SK-N-SH (cell line): ENCODE results near the gene C1QTNF8. TPM values are rescaled to one million over a fixed set of nuclear protein-coding genes. Genes with fewer than 3 reads are reported as not detected.

Source experiments
- CTCF ChIA-PET: fragments of 300-600, 350-600 bp; formaldehyde crosslinking; extraction: SDS; loops from one replicate; lab custom pipeline; 2021; lab: Yijun Ruan, JAX
- POLR2A ChIA-PET: fragments of 350-600 bp; sonication (Branson Sonifier 250); formaldehyde crosslinking; extraction: SDS; loops from one replicate; lab custom pipeline; 2020; ENCODE audit warnings: antibody characterized with exemption, inconsistent platforms; lab: Yijun Ruan, JAX
- DNase-seq: peaks from one replicate; pipeline ENCODE4 v3.0.0; 2012
- H2AFZ ChIP-seq: fragments of 200-600 bp; sonication (generic); 2 replicates; pipeline ENCODE4 v1.8.1; 2016; ENCODE audit warnings: antibody characterized with exemption, mild to moderate bottlenecking, low read depth
- H3F3A ChIP-seq: fragments of 200-600 bp; sonication (generic); replicated peaks from 2 replicates; pipeline ENCODE3; 2016; ENCODE audit warnings: antibody characterized with exemption, mild to moderate bottlenecking; ENCODE audit not compliant: insufficient read depth
- H3K27ac ChIP-seq, 2 experiments: fragments of 200-500 bp in 1 of 2; fragments of 200-600 bp in 1 of 2; sonication (Bioruptor generic) in 1 of 2; sonication (generic), shearing (Covaris generic) in 1 of 2; 2 replicates each; pipeline versions ENCODE4 v1.5.1 to v1.6.1; 2014 to 2016; ENCODE audit warnings: low read depth in 2 of 2, inconsistent platforms in 1 of 2, low read length in 1 of 2, mild to moderate bottlenecking in 1 of 2, mixed read lengths in 1 of 2
- H3K27me3 ChIP-seq: fragments of 200-600 bp; sonication (generic), shearing (Covaris generic); 2 replicates; pipeline ENCODE4 v1.6.1; 2016; ENCODE audit warnings: mixed run types; ENCODE audit not compliant: insufficient read depth
- H3K36me3 ChIP-seq, 2 experiments: fragments of 200-500 bp in 1 of 2; fragments of 200-600 bp in 1 of 2; sonication (Bioruptor generic) in 1 of 2; sonication (generic) in 1 of 2; replicated peaks in 1 of 2; 2 replicates each; pipeline versions ENCODE3 to v1.5.1; 2014 to 2016; ENCODE audit warnings: low read length in 1 of 2, mild to moderate bottlenecking in 1 of 2; ENCODE audit not compliant: insufficient read depth in 2 of 2, control insufficient read depth in 1 of 2
- H3K4me1 ChIP-seq, 2 experiments: fragments of 200-500 bp in 1 of 2; fragments of 200-600 bp in 1 of 2; sonication (Bioruptor generic) in 1 of 2; sonication (generic), shearing (Covaris generic) in 1 of 2; 2 replicates each; pipeline versions ENCODE4 v1.5.1 to v1.6.1; 2014 to 2016; ENCODE audit warnings: low read depth in 1 of 2, low read length in 1 of 2, mixed run types in 1 of 2; ENCODE audit not compliant: insufficient read depth in 2 of 2, control insufficient read depth in 1 of 2
- H3K4me2 ChIP-seq: fragments of 200-600 bp; sonication (generic), shearing (Covaris generic); 2 replicates; pipeline ENCODE4 v1.6.1; 2017; ENCODE audit warnings: mixed run types
- H3K4me3 ChIP-seq, 2 experiments: fragments of 200-500 bp in 1 of 2; fragments of 200-600 bp in 1 of 2; sonication (Bioruptor generic) in 1 of 2; sonication (generic), shearing (Covaris generic) in 1 of 2; 2 replicates each; pipeline versions ENCODE4 v1.5.1 to v1.8.1; 2014 to 2016; ENCODE audit warnings: low read depth in 2 of 2, inconsistent platforms in 1 of 2, low read length in 1 of 2, mild to moderate bottlenecking in 1 of 2, mixed read lengths in 1 of 2, moderate library complexity in 1 of 2
- H3K79me2 ChIP-seq: fragments of 200-600 bp; sonication (generic); 2 replicates; pipeline ENCODE4 v1.8.1; 2017; ENCODE audit warnings: mild to moderate bottlenecking; ENCODE audit not compliant: insufficient read depth
- H3K9ac ChIP-seq: fragments of 200-600 bp; sonication (generic); 2 replicates; pipeline ENCODE4 v1.6.1; 2017; ENCODE audit warnings: mixed run types
- H3K9me2 ChIP-seq: fragments of 200-600 bp; sonication (generic); 2 replicates; pipeline ENCODE4 v1.6.1; 2017; ENCODE audit warnings: mixed run types
- H3K9me3 ChIP-seq: fragments of 200-600 bp; sonication (generic); 2 replicates; pipeline ENCODE4 v1.6.1; 2017; ENCODE audit warnings: mixed run types, mild to moderate bottlenecking, moderate library complexity
- H4K20me1 ChIP-seq: fragments of 200-600 bp; sonication (generic); 2 replicates; pipeline ENCODE4 v1.6.1; 2017; ENCODE audit warnings: mild to moderate bottlenecking, mixed run types; ENCODE audit not compliant: insufficient read depth
- CHD2 ChIP-seq: fragments of 150-350 bp; IDR thresholded peaks from 2 replicates; pipeline ENCODE4 v1.6.1; 2018; ENCODE audit warnings: low read length; ENCODE audit not compliant: partially characterized antibody
- CTCF ChIP-seq: fragments of 200-600 bp; sonication (generic); IDR thresholded peaks from 2 replicates; pipeline ENCODE4 v1.6.1; 2017; ENCODE audit warnings: antibody characterized with exemption, mild to moderate bottlenecking, moderate library complexity
- EP300 ChIP-seq, 2 experiments: IDR thresholded peaks; 2 replicates each; pipeline versions ENCODE4 v1.4.0 to v1.6.1; 2012; ENCODE audit warnings: borderline replicate concordance in 1 of 2, low read depth in 1 of 2, low read length in 1 of 2
- EZH2phosphoT487 ChIP-seq: fragments of 200-600 bp; sonication (generic); IDR thresholded peaks from 2 replicates; pipeline ENCODE4 v1.6.1; 2017; ENCODE audit warnings: low read depth, mixed run types, mild to moderate bottlenecking, antibody characterized with exemption, moderate library complexity, borderline replicate concordance
- FOXM1 ChIP-seq: IDR thresholded peaks from 2 replicates; pipeline ENCODE4 v1.4.0; 2012; ENCODE audit warnings: low read depth, mild to moderate bottlenecking
- JUND ChIP-seq: IDR thresholded peaks from 2 replicates; pipeline ENCODE4 v1.4.0; 2012
- NFIC ChIP-seq: IDR thresholded peaks from 2 replicates; pipeline ENCODE4 v1.4.0; 2012; ENCODE audit warnings: borderline replicate concordance
- PBX3 ChIP-seq: IDR thresholded peaks from 2 replicates; pipeline ENCODE4; 2012
- POLR2AphosphoS5 ChIP-seq: IDR thresholded peaks from 2 replicates; pipeline ENCODE4 v1.6.1; 2012; ENCODE audit warnings: low read depth, low read length
- SMC3 ChIP-seq: IDR thresholded peaks from 2 replicates; pipeline ENCODE4 v1.6.1; 2012; ENCODE audit warnings: low read depth, low read length, improper control_type of control experiment
- USF1 ChIP-seq: IDR thresholded peaks from 2 replicates; pipeline ENCODE4 v1.4.0; 2012; ENCODE audit warnings: low read depth, borderline replicate concordance
- YY1 ChIP-seq: IDR thresholded peaks from 2 replicates; pipeline ENCODE4 v1.4.0; 2012; ENCODE audit warnings: low read depth, mild to moderate bottlenecking
- ZBTB33 ChIP-seq: IDR thresholded peaks from 2 replicates; pipeline ENCODE4 v1.4.0; 2012; ENCODE audit warnings: low read depth, borderline replicate concordance
- WGBS: methylation state at CpG from one replicate; pipeline ENCODE4 v1.1.6; 2017; ENCODE audit warnings: low lambda C conversion rate; 5-methylcytosine and 5-hydroxymethylcytosine counted together
- polyA plus RNA-seq, 3 experiments: library from polyadenylated mRNA; depleted of rRNA; stranded (reverse); fragments of >200 nt; gene quantifications; 2 replicates each; pipeline ENCODE4 v1.2.3, GENCODE V29; 2012

C1QTNF8 gene
- polyA plus RNA-seq, 1 of the 3 experiments (the other 2 are of a cell fraction) = not detected

- no peaks in the 10 kb centered on the region for H3K9me2 ChIP-seq
- H3K79me2 ChIP-seq = no peaks in the 10 kb centered on the region
- H4K20me1 ChIP-seq = 0 out of 2 replicates have a peak, but pooled peaks cover 2% of the 10 kb centered on the region
- no peak for TF ChIP-seq NFIC
- no peak for TF ChIP-seq YY1
- no peak for TF ChIP-seq CHD2
- TF ChIP-seq CTCF = no peak
- no peak for TF ChIP-seq SMC3
- TF ChIP-seq POLR2AphosphoS5 = no peak
- TF ChIP-seq USF1 = no peak
- TF ChIP-seq FOXM1 = no peak
- no peak for TF ChIP-seq ZBTB33
- no peak for TF ChIP-seq JUND
- no peak for TF ChIP-seq PBX3
- no peak for TF ChIP-seq EZH2phosphoT487
- TF ChIP-seq EP300 (IDR thresholded peaks at IDR 0.05; ENCODE audit: borderline replicate concordance in 1 of 2, low read depth in 1 of 2, low read length in 1 of 2) = no peak
- WGBS = 26% methylated on average over 14 of the region's 19 CpGs
- no peak overlapping the region for H2AFZ ChIP-seq
- H3K4me1 ChIP-seq = no peaks in the 10 kb centered on the region
- H3K9me3 ChIP-seq = no peaks in the 10 kb centered on the region
- H3K27ac ChIP-seq = no peak overlapping the region
- ChIA-PET POLR2A (no interaction called here), CTCF (interaction anchor here (1.4 to 1.8 kb wide), 2 partner anchors 10 to 12 kb away, joined by 5 to 8 read pairs; no protein-coding TSS in a partner anchor)
- DNase-seq = no peak
- no peak overlapping the region for H3K4me3 ChIP-seq
- no peak overlapping the region for H3K9ac ChIP-seq
- H3K27me3 ChIP-seq = peaks cover 68% of the 10 kb centered on the region
- H3K36me3 ChIP-seq = no peaks in the 10 kb centered on the region
- no peak overlapping the region for H3K4me2 ChIP-seq
- H3F3A ChIP-seq = no peaks in the 10 kb centered on the region
These were observed 21.9 kb upstream of the C1QTNF8 start for GRCh38 chr16:1117926-1118325.
